ENCODE measurements around the gene NOXO1. TPM values are rescaled to one million over a fixed set of nuclear protein-coding genes. Genes with fewer than 3 reads are reported as not detected.
"Not testable (repeated sequence)": the region's sequence is repeated elsewhere in the genome, so short reads cannot be mapped to it uniquely, and the experiment has no call there.

Gene NOXO1
- total RNA-seq, 1 donor from 2014 or later, result 0.39 TPM

- DNase-seq, result not testable (repeated sequence)
These were observed 18.8 kb downstream of the NOXO1 start for GRCh38 chr16:1962161-1963153.

GRCh38 chr16:1961651-1962067, 19.6 kb downstream of the NOXO1 start:
- DNase-seq, result no peak

GRCh38 chr16:1960665-1961630, 20.3 kb downstream of the NOXO1 start:
- no peak for DNase-seq

GRCh38 chr16:1959269-1960039, 21.8 kb downstream of the NOXO1 start, which contains the start of gene NDUFB10:
NDUFB10 (plus strand) TSS chr16:1959538; CDS start chr16:1959625, 87 bp downstream.
- peak; percentile 74 for DNase-seq

GRCh38 chr16:1958715-1959268, 22.5 kb downstream of the NOXO1 start:
- no peak for DNase-seq

GRCh38 chr16:1958143-1958491, 23.2 kb downstream of the NOXO1 start:
- DNase-seq, result not testable (repeated sequence)

- not testable (repeated sequence) for DNase-seq
These were observed 23.7 kb downstream of the NOXO1 start for GRCh38 chr16:1957434-1958142.

GRCh38 chr16:1953734-1954133, 27.5 kb downstream of the NOXO1 start:
- no peak for DNase-seq

GRCh38 chr16:1950559-1950958, 30.7 kb downstream of the NOXO1 start:
- no peak for DNase-seq

GRCh38 chr16:1950047-1950446, 31.2 kb downstream of the NOXO1 start:
- DNase-seq, result no peak

- DNase-seq, result no peak
These were observed 31.8 kb downstream of the NOXO1 start for GRCh38 chr16:1949507-1949906.

- no peak for DNase-seq
These were observed 33.9 kb downstream of the NOXO1 start for GRCh38 chr16:1947369-1947670.

GRCh38 chr16:1946495-1947368, 34.5 kb downstream of the NOXO1 start:
- DNase-seq, result no peak

GRCh38 chr16:1945559-1946391, 35.5 kb downstream of the NOXO1 start:
- no peak for DNase-seq

GRCh38 chr16:1944612-1945199, 36.6 kb downstream of the NOXO1 start:
- DNase-seq, result no peak

- peak; percentile 94 for DNase-seq
These were observed 38.2 kb downstream of the NOXO1 start, which contains the start of gene MSRB1 for GRCh38 chr16:1942810-1943726. MSRB1 (minus strand) TSS chr16:1943199; CDS start chr16:1943156, 43 bp downstream.

GRCh38 chr16:1942047-1942809, 39.0 kb downstream of the NOXO1 start:
- no peak for DNase-seq

Measured in skin of body (tissue), 2 donors.